ENCODE measurements around the gene BEAN1.

Gene BEAN1

DNA sequence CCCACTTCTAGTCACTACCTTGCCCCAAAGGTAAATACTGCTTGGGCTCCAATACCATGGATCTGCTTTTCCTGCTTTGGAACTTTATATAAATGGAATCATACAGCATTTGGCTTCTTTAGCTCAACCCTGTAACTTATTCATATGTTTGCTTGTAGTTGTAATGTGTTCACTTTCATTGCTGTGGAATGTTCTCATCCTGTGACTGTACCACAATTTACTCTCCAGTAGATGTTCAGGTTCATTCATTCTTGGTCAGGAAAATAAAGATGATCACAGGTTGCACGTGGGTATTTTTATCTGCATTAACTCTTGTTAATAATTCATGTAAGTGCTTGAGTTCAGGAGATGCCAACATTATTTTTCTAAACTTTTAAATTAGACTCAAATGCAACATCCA, 6.7 kb upstream of the BEAN1 start:
- no peak for DNase-seq

DNA sequence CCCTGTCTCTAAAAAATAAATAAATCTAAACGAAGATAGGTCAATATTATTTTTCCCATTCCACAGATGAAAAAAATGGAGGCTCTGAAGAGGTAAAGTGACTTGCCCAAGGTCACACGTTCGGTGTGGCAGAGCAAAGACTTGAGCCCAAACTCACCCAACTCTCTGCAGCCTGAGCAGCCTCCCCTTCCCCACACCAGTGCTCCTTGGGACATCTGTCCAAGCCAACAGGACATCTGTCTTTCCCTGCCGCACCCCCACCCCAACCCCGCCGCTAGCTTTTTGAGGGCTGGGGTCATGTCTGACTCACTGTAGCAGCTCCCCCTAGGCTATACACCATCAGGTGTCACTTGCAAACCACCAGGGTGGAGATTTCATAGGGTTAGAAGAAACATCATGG, 5.2 kb upstream of the BEAN1 start:
- no peak for DNase-seq

DNA sequence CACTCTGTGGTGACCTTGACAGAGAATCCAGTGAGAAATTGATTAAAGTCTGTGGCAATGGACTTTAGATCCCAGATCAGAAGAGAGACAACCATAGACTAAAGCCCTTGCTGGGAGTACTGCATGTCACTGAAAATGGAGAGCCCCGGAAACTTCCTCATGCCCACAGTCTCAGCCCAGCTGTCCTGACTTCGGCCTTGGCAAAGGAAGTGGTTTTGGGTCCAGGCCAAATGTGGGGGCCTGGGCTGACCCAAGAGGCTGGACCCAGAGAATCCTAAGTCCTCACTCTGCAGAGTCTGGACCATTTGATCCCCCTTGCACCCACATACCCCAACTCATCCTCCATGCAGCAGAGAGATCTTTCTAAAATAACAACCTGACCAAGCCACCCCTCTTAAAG, 4.7 kb upstream of the BEAN1 start:
- no peak for DNase-seq

DNA sequence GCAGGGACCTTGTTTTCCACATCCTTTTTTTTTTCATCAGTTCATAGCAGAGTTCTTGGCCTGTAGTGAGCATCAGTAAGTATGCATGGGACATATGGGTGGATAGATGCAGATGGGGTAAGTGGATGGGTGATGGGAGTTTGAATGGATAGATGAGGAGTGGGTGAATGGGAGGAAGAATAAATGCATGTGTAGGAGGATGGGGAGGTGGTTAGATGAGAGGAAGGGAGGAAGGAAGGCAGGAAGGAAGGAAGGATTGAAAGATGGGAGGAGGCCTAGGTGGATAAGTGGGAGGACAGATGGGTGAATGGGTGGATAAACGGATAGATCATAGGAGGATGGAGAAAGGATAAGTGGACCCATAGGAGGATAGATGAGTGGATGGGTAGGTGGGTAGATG, 3.9 kb upstream of the BEAN1 start:
- DNase-seq, result no peak

DNA sequence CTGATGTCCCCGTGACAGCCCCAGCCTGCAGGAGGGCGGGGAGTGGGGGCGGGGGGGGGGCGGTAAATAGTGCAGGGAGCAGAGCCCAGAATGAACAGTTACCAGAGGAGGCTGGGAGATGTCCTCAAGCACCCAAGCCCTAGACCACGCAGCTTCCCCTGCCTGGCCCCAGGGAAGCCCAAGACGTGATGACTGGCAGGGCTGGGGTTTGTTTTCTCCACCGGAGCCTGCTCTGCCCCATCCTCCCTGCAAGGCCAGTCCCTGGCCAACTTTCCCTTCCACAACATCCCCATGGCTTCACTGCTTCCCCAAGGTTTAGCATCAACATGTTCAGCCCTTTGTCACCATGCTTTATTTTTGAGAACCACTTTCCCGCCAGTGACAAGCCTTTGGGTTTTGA, 1.4 kb upstream of the BEAN1 start:
- DNase-seq, result no peak

DNA sequence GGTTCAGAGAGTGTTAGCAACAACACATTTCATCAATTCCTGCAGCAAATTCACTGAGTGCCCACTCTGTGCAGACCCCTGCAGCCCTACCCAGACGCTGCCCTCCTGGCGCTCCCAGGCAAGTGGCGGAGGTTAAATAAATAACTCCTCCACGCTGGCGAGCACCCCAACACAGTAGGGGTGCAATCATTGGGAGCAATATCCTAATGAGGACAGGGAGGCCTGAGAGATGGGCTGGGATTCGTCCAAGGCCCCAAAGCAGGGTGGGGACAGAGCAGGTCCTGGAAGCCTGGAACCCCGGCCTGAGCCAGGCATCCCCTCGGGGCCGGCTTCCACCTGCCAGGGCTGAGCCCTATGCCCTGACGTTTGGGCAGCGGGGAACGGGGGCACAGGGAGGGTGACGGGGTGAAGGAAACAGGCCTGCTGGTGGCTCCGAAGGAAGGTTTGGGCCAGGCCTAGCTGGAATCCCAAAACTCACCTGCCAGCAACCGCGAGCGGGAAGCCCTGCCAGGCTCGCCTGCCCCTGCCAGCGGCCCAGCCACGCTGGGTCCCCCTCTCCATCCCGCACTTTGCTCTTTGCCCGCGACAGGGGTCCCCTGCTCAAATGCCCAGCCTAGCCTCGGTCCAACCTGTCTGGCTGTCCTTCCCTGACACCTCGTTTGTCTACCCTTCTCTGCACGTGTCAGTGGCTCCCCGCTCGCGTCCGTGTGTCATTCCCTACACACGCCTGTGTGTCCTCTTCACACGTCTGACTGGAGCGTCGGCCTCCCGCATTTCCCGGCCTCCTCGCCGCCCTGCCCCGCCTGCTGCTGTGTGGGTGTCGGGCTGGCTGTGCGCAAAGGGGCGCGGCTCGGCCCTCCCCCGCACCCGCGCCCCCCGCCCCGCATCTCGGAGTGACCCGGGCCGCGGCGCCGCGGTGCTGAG, 721 bp upstream of the BEAN1 start:
- DNase-seq, result no peak

DNA sequence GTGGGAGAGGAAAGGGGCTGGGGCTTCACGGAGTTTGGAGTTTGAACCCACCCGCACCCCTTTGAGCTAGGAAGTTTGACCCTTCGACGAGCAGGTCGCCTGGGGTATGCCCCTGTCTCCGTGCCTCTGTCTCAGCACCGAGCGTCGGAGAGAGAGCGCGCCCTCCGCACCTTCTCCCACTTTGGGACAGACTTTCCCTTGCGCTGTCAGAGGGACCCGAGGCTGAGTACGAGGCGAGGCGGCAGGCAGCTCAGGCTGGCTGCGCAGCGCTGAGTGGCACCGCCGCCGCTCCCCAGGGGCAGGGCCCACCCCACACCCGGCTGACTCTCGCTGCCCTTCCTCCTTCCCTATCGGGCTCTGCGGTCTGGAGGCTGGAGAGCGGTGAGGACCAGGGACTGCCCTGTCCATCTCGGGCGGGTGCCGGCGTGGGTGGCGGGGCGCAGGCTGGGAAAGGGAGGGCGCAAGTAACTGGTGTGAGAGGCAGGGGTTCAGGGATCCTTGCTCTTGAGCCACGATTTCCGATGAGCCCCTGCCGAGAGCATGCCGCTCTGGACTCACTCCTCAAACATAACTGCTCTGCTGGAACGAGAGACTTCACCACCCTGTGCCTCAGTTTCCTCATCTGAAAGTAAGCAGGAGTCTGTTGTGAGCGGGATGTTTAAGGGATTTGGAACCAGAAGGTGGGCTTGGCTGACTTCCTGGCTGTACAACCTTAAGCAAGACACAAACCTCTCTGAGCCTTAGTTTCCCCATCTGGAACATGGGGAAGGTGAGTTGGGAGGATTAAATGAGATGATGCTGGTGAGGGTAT, 981 bp downstream of the BEAN1 start:
- DNase-seq, result no peak

DNA sequence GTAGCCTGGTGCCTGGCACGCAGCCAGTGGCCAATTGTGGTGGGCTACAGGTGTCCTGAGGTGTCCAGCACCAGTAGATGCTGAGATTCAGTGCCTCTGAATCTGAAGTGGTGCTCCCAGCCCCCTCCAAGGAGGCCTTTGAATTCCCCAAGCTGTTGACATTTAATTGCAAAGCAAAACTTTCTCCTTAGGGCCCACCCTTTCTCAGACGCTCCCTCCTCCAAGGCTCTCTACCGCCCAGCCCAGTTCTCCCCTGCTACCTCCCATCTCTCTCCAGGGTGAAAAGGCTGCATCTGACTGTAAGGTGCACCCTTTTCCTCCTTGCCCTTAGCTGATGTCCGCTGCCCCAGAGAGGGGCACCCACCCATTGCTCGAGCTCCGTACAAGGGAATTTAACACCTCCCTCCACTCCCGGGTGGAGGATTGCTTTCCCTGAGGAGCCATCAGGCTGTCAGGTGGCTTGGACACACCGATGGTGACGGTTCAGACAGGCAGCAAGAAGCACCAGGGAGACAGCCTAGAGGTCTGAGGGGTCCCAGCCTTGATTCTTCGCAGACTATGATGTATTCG, 1.7 kb downstream of the BEAN1 start:
- no peak for DNase-seq

DNA sequence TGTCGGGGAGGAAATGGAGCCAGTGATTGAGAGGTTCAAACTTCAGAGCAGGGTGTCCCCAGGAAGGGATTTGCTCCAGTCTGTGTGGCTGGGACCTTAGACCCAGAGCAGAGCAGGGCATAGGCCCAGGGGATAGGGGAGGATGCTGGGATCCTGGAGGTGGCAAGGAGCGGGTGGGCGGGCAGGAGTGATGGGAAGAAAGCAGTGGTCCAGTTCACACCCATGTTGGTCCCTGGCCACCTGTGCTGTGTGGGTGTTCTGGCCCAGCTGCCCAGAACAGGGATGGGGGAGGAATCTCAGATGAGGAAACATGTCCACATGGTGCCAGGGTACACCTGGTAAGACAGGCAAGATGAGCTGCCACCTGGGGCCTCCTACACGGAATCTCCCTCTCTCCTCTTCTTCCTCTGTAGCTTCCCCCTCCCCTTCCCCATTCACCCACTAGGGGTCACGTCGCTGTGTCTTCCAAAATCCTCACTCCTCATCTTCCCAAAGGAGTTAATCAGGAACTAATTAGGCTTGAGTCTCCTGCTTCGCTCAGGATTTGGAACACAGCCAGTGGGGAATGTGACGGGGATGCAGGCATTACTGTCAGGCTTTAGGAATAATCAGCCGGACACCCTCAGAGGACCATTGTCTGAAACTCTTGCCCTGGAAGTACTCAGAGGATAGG, 2.3 kb downstream of the BEAN1 start:
- DNase-seq, result no peak

DNA sequence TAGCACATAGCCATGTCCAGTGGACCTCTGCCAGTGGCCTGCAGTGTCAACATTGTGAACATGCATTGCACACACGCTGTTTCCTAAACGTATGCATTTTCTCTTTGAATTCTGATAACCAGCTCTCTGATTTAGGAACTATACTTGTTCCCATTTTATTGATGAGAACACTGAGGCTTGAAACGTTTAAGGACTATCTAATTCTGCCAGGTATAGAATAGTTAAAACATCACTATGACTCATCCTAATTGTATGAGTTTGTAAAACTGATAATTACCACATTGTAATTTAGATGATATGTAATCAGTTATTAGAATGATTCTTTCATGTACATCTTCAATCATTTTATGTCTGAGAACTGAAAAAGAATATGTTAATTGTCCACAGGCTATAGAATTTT, 3.1 kb downstream of the BEAN1 start:
- no peak for DNase-seq

DNA sequence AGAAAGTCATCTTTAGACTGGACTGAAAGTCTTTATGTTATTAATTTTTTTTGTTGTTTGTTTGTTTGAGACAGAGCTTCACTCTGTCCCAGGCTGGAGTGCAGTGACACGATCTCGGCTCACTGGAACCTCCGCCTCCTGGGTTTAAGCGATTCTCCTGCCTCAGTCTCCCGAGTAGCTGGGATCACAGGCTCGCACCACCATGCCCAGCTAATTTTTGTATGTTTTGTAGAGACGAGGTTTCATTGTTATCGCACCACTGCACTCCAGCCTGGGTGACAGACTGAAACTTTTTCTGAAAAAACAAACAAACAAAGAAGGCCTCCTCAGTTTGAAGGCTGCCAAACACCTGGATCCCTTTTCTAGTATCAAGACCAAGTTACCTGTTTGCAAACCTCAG, 4.7 kb downstream of the BEAN1 start:
- no peak for DNase-seq

DNA sequence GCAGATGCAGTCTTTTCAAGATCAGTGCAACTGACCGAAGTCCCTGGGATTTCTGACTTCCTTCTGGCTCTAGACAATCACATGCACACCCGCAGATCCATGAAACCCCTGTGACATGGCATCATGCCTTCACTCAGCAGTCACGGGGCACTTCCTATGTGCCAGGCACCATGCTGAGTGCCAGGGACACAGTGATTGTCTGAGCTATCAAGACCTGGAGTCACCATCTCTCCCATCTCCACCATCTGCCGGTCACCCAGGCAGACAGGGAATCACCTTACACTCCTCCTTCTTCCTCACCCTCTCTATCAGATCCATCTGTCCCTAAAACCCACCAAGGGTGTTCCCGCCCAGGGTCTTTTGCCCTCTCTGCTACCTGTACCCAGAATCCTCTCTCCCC, 5.3 kb downstream of the BEAN1 start:
- no peak for DNase-seq

DNA sequence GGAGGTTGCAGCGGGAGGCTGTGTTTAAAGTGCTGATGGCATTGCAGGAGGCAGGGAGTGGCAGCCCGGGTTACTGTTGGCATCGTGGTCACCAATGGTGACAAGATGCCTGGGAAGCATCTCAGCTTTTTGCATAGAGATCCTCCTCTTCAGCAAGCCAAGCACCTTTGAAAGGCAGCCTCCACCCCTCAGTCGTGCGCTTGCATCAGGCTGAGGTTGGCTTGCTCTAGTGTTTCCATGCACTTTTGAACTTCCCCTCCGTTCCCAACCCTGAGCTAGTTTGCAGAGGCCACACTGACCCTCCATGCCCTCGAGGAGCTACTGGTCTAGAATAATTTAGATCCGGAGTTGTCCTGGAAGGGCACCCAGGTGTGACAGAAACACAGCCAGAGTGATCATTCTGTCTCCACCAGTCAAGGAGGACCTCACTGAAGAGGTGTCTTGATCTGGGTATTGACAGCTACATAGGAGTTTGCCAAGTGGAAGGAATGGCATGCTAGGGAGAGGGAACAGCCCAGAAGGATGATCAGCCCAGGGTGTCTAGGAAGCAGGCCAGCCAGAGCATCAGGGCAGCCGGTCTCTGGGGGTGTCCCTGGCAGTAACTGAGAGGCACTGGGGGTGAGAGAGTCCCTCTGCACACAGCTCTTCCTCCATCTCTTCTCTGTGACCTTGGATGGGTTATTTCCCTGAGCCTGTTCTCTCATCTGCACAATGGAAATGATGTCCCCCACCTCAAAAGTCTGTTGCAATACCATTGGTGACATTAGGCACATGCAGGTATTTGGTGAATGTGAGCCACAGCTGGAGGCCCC, 7.7 kb downstream of the BEAN1 start:
- DNase-seq, result no peak

DNA sequence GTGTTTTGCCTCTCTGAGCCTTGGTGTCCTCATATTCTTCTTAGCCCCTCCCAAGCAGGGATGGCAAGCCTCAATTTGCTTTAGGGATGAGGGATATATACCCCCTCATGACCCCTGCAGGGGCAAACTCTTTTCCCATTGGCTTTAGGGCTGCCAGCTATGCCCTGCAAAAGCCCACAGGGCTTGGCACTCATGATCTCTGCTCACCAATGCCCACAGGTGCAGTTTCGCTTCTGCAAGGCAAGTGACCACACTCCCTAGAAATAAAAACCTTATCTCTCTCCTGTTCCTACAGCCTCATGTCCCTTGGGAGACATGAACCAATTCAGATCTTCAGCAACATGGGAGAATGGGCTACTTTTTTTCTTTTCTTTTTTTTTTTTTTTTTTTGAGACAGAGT, 8.8 kb downstream of the BEAN1 start:
- no peak for DNase-seq

DNA sequence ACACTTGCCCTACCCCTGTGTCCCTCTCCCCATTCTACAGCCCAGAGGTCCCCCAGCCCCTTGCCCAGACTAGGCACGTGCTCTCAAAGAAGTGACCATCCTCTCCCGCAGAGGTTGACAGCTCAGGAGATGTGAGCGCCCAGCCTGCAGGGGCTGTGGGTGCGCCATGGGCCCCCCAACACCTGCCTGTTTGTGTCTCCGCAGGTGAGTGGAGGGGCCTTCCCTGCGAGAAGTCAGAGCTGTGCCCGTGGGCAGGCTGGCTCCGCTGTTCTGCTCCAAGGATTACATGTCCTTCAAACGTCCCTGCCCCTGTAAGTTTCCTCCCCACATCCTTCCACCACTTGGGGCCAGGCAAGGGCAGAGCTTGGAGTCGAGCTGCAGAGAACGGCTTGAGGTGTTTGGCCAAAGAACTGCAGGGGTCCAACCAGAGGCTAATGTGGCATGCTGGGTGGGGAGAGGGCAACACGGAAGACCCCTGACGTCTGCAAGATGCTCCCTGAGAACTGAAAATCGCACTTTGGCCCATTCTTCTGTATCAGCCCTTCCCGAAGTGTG, 10.4 kb downstream of the BEAN1 start:
- no peak for DNase-seq

DNA sequence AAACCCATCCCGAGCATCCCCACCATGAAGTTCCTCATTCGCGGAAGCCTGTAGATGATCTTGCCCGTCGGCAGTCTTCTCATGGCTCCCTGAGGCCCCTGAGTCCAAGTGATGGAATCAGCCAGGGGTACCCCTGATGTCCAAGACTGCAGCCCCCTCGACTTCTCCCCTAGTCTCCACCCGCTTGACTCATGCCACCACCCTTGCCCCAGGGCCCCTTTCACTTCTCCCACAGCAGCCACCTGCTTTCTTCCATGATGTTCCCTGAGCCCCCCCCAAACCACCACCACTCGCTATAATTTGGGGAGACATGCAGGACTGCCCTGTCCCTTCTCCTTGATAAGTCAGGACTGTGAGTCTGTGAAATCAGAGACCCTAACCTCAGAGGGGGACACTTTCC, 11.4 kb downstream of the BEAN1 start:
- DNase-seq, result no peak

DNA sequence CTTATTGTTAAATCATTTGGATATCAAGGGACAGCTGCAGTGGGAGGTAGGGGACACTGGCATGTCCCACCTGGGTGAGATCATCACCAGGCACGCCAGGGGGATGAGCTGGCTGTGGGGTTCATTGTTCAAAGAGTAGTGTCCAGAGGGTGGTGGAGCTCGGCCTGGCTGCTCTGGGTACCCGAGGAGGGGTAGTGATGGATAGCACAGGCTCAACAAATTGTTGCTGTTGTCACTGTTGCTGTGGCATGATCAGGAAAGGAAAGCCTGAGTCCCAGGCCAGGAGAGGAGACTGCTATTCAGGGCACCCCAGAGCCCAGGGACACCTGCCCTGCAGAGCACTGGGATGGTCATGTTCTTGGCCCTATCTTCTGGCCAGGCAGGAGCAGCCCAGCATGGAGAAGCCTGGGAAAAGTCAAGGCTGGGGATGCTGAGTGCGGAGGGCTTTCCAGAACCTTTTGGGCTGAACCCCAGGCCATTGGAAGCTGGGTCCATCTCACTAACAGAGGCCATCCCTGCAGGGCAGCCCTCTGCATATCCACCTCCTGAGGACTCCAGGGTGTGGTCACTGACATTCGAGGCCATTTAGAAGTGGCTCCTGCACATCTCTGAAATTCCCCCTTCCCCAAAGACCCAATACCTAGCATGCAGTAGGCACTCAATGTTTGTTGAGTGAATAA, 12.1 kb downstream of the BEAN1 start:
- DNase-seq, result no peak

DNA sequence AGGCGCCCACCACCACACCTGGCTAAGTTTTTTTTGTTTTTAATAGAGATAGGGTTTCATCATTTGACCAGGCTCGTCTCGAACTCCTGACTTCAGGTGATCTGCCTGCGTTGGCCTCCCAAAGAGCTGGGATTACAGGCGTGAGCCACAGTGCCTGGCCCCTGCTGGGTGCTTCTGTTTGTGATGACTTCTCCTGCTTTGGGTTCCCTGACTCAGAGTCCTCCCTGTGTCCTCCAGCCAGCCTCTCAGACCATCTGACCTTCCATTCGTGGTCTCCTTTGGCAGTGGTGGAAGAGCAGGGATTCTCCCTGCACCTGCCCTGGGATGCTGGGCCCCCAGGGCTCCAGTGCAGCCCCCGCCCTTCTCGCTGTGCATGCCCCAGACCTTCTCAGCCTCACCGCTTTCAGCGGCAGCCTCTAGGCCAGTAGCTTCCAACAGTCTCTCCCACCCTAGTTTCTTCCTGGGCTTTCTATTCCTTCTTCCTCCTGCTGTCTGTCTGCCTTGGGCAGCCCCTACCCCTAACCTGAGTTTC, 13.2 kb downstream of the BEAN1 start:
- no peak for DNase-seq

DNA sequence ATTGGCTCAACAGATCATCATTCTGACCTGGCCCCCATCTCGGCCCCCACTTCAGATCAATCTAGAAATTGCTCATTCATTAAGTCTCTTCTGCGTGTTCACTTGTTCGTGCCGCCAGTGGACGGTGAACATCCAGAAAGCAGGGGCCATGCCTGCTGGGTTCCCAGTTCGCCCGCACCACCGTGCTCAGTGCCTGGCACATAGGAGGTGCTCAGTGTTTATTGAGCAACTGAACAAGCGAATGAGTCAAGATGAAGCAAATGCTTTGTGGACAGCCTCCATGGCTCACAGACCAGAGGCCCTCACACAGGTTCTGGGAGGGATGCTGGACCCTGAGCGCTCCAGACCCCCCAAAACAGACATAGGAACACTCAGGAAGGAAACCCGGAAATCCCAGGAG, 13.9 kb downstream of the BEAN1 start:
- no peak for DNase-seq

DNA sequence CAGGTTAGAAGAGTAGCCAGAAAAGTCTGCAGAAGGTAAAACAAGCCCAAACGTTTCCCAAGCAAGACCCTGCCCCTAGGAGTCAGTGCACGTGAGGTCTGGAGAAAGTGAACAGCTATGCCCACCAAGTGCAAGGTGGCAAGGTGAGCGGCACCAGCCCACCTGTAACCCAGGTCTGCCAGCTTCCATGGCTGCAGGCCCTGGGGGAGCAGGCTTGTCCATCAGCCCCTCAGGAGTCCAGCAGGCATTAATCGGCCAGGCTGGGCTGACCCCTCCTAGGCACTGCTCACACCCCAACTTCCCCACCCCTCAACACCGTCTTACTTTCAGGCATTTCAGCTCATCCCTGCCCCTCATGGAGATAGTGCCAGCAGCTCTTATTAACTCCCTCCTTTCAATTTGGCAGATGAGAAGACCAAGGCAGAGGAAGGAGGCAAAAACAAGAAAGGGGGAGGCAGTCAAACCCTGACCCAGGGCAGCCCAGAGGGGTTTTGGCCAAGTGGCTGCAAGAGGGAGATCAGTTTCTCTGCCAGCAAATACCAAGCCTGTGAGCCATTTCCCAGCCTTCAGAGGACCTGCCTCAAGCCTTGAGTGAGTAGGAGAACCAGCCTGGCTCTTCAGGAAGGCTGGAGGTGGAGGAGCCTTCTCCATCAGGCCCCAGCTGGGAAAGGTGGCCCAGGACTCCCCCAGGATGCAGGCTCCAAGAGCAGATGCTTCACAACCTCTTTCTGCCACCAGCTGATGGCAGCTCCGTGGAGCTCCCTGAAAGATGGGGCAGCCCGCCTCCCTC, 14.7 kb downstream of the BEAN1 start:
- no peak for DNase-seq
